HCT116 (cell line): Measurements from ENCODE around the gene WDR45. TPM values are rescaled to one million over a fixed set of nuclear protein-coding genes. Genes with fewer than 3 reads are reported as not detected.

ENCODE experiments used
- ATAC-seq: fragments of 200-7000 bp; cut with Tn5 transposase; 2 replicates; pipeline ENCODE4 v1.9.1; 2020; ENCODE audit warnings: mild to moderate bottlenecking, moderate library complexity
- BruUV-seq: library from RNA; stranded (reverse); fragments of 400-500 nt; replicated peaks from 2 replicates; lab custom pipeline; 2021; lab: Mats Ljungman, UMichigan
- CTCF ChIA-PET: fragments of 300-600 bp; sonication (Branson Sonifier 250); formaldehyde crosslinking; loops from one replicate; lab custom pipeline; 2021; ENCODE audit warnings: antibody characterized with exemption; lab: Charles Lee
- POLR2A ChIA-PET: fragments of 300-600, 350-600 bp; sonication (Branson Sonifier 250); formaldehyde crosslinking; loops from one replicate; lab custom pipeline; 2021; ENCODE audit warnings: antibody characterized with exemption; lab: Charles Lee
- RAD21 ChIA-PET, 2 experiments: fragments of 300-600 bp; sonication (Branson Sonifier 250); formaldehyde crosslinking; loops; one replicate each; lab custom pipeline; 2023; ENCODE audit warnings: low total read pairs in 2 of 2; ENCODE audit not compliant: uncharacterized antibody in 2 of 2, unreplicated experiment in 2 of 2, low non-redundant PET in 1 of 2; lab: Charles Lee
- DNase-seq: peaks from one replicate; pipeline ENCODE4 v3.0.0-alpha.2; 2010; ENCODE audit warnings: low read depth, low spot score
- H2AFZ ChIP-seq: fragments of 200-600 bp; shearing (Covaris generic), sonication (generic); 2 replicates; pipeline ENCODE4 v1.6.1; 2017; ENCODE audit warnings: low read depth, mixed run types, mixed read lengths, antibody characterized with exemption, low read length; ENCODE audit not compliant: poor library complexity, severe bottlenecking
- H3K27ac ChIP-seq: 2 replicates; pipeline ENCODE4 v1.5.1; 2012; ENCODE audit warnings: low read depth, low read length
- H3K27me3 ChIP-seq: fragments of 200-600 bp; sonication (generic); 2 replicates; pipeline ENCODE4 v1.6.1; 2016; ENCODE audit warnings: mixed run types, low read length, mixed read lengths; ENCODE audit not compliant: insufficient read depth
- H3K36me3 ChIP-seq, 2 experiments: fragments of 200-500 bp in 1 of 2; fragments of 200-600 bp in 1 of 2; sonication (Bioruptor generic) in 1 of 2; sonication (generic) in 1 of 2; 2 replicates each; pipeline versions ENCODE4 v1.5.1 to v1.6.1; 2014 to 2016; ENCODE audit warnings: low read length in 2 of 2, inconsistent platforms in 1 of 2, mixed read lengths in 1 of 2, mixed run types in 1 of 2; ENCODE audit not compliant: insufficient read depth in 2 of 2, control insufficient read depth in 1 of 2
- H3K4me1 ChIP-seq, 2 experiments: fragments of 200-600 bp in 1 of 2; sonication (generic) in 1 of 2; 2 replicates each; pipeline versions ENCODE4 v1.5.1 to v1.6.1; 2012 to 2017; ENCODE audit warnings: low read length in 2 of 2, inconsistent platforms in 1 of 2, mild to moderate bottlenecking in 1 of 2, mixed read lengths in 1 of 2, mixed run types in 1 of 2, moderate library complexity in 1 of 2; ENCODE audit not compliant: insufficient read depth in 2 of 2, control insufficient read depth in 1 of 2
- H3K4me2 ChIP-seq: fragments of 200-600 bp; sonication (generic); 2 replicates; pipeline ENCODE4 v1.6.1; 2017; ENCODE audit warnings: mixed run types, low read length, mixed read lengths
- H3K4me3 ChIP-seq, 2 experiments: fragments of 200-600 bp in 1 of 2; sonication (generic) in 1 of 2; replicated peaks in 1 of 2; 2 replicates each; pipeline ENCODE4 v1.5.1; 2011 to 2016; ENCODE audit warnings: low read length in 2 of 2, control low read depth in 1 of 2, low read depth in 1 of 2, mild to moderate bottlenecking in 1 of 2, mixed read lengths in 1 of 2, mixed run types in 1 of 2
- H3K79me2 ChIP-seq: fragments of 200-600 bp; sonication (generic); 2 replicates; pipeline ENCODE4 v1.6.1; 2017; ENCODE audit warnings: mild to moderate bottlenecking, mixed run types, low read length, moderate library complexity, mixed read lengths; ENCODE audit not compliant: insufficient read depth
- H3K9ac ChIP-seq: fragments of 200-600 bp; sonication (generic); 2 replicates; pipeline ENCODE4 v1.6.1; 2016; ENCODE audit warnings: low read length, mixed read lengths
- H3K9me2 ChIP-seq: fragments of 200-600 bp; sonication (generic), shearing (Covaris generic); 2 replicates; pipeline ENCODE4 v1.6.1; 2017; ENCODE audit warnings: mixed run types, mild to moderate bottlenecking, moderate library complexity; ENCODE audit not compliant: insufficient read depth
- H3K9me3 ChIP-seq, 2 experiments: fragments of 200-500 bp in 1 of 2; fragments of 200-600 bp in 1 of 2; sonication (Bioruptor generic) in 1 of 2; sonication (generic) in 1 of 2; 2 replicates each; pipeline ENCODE4 v1.6.1; 2014 to 2017; ENCODE audit warnings: low read length in 2 of 2, mixed read lengths in 2 of 2, inconsistent platforms in 1 of 2, low read depth in 1 of 2, mild to moderate bottlenecking in 1 of 2, mixed run types in 1 of 2, moderate library complexity in 1 of 2; ENCODE audit not compliant: control insufficient read depth in 1 of 2, insufficient read depth in 1 of 2
- H4K20me1 ChIP-seq: fragments of 200-600 bp; sonication (generic), shearing (Covaris generic); 2 replicates; pipeline ENCODE4 v1.6.1; 2017; ENCODE audit warnings: mixed run types, mild to moderate bottlenecking, moderate library complexity; ENCODE audit not compliant: insufficient read depth
- CTCF ChIP-seq, 3 experiments: fragments of 200-600 bp in 1 of 3; sonication (generic) in 1 of 3; IDR thresholded peaks in 2 of 3; conservative IDR thresholded peaks in 1 of 3; 2 replicates each; pipeline ENCODE4 v1.5.1; 2012 to 2017; ENCODE audit warnings: low read depth in 2 of 3, low read length in 2 of 3, antibody characterized with exemption in 1 of 3, borderline replicate concordance in 1 of 3, control low read depth in 1 of 3, mild to moderate bottlenecking in 1 of 3, mixed read lengths in 1 of 3, mixed run types in 1 of 3, moderate library complexity in 1 of 3; ENCODE audit not compliant: insufficient read depth in 1 of 3
- FOSL1 ChIP-seq: IDR thresholded peaks from 2 replicates; pipeline ENCODE4 v1.6.1; 2012; ENCODE audit warnings: low read depth
- POLR2AphosphoS5 ChIP-seq: IDR thresholded peaks from 2 replicates; pipeline ENCODE4 v1.6.1; 2011; ENCODE audit warnings: mild to moderate bottlenecking, low read depth, low read length, moderate library complexity
- SIN3A ChIP-seq: IDR thresholded peaks from 2 replicates; pipeline ENCODE4 v1.6.1; 2012; ENCODE audit warnings: low read depth
- YY1 ChIP-seq: IDR thresholded peaks from 2 replicates; pipeline ENCODE4 v1.6.1; 2011; ENCODE audit warnings: low read length, low read depth, moderate library complexity, mild to moderate bottlenecking; ENCODE audit not compliant: insufficient replicate concordance; ENCODE audit errors: extremely low read depth
- ZFX ChIP-seq: fragments of 450-650 bp; IDR thresholded peaks from 2 replicates; pipeline ENCODE4 v1.6.1; 2017
- ZNF274 ChIP-seq: fragments of 200-500 bp; sonication (Bioruptor generic); IDR thresholded peaks from 2 replicates; pipeline ENCODE4 v1.6.1; 2014; ENCODE audit warnings: mild to moderate bottlenecking, low read depth, low read length, inconsistent platforms
- intact Hi-C: fragments of 100-400 bp; cut with micrococcal nuclease; formaldehyde crosslinking; loops from 2 replicates; pipeline ENCODE4 v1.10.0; 2022
- total RNA-seq: library from RNA; stranded (reverse); gene quantifications from one replicate; pipeline ENCODE4 v1.2.1, GENCODE V29; 2021; ENCODE audit not compliant: unreplicated experiment

Gene WDR45
- total RNA-seq, 1 experiment from 2014 or later = 41.7 TPM

GRCh38 chrX:49043220-49043986 lies 36.3 kb downstream of the WDR45 start, which contains the start of gene TFE3:
Gene TFE3 (minus strand): TSS chrX:49043357. CDS start chrX:49043226, 131 bp downstream.
- TF ChIP-seq ZFX = 0 out of 2 replicates have a peak, but pooled peaks have one; percentile 4
- no peak for TF ChIP-seq FOSL1
- TF ChIP-seq ZNF274 = no peak
- no peak for TF ChIP-seq SIN3A
- TF ChIP-seq YY1 = peak; percentile 4
- peak; percentile 68 for TF ChIP-seq POLR2AphosphoS5
- peak in 2 of 3 experiments; percentile 51 to 55; a peak in 3 of 6 replicates for TF ChIP-seq CTCF (IDR thresholded peaks at IDR 0.05 in 2 of 3, conservative IDR thresholded peaks at IDR 0.05 in 1 of 3; ENCODE audit: borderline replicate concordance in 1 of 3, insufficient read depth in 1 of 3, low read depth in 2 of 3, low read length in 2 of 3)
- Histone ChIP-seq H3K9me2 (no peaks in the 10 kb centered on the region), H4K20me1 (no peaks in the 10 kb centered on the region), H2AFZ (no peak within 1 kb of the TSS), H3K4me2 (peak within 1 kb of the TSS; percentile 87), H3K27me3 (no peaks in the 10 kb centered on the region), H3K27ac (peak within 1 kb of the TSS; percentile 94), H3K9me3 (no peaks in the 10 kb centered on the region), H3K36me3 (peaks cover 4 to 5% of the 10 kb centered on the region in 2 experiments; a peak in 3 of 4 replicates), H3K4me3 (peak within 1 kb of the TSS; percentile 69), H3K4me1 (peaks cover 23 to 34% of the 10 kb centered on the region in 2 experiments), H3K79me2 (peaks cover 36% of the 10 kb centered on the region), H3K9ac (peak within 1 kb of the TSS; percentile 88)
- ATAC-seq (peak; percentile 88), DNase-seq (peak; percentile 95)
- RAD21 ChIA-PET = no interaction called here
- POLR2A ChIA-PET = interaction anchor here (1.1 kb wide), 1 partner anchor 26 kb away, joined by 3 read pairs; no protein-coding TSS in a partner anchor
- CTCF ChIA-PET = interaction anchor here (0.7 to 1.7 kb wide), 3 partner anchors 13 to 152 kb away, joined by 3 to 5 read pairs (median 3); no protein-coding TSS in a partner anchor
- intact Hi-C loops = loop anchor here (2.0 to 10.0 kb wide), 3 partner anchors 41 to 121 kb away; partner anchors contain the start of genes GRIPAP1 and MAGIX
- BruUV-seq = no TSS peak
